ENCODE measurements around the gene BICDL1. TPM values are rescaled to one million over a fixed set of nuclear protein-coding genes. Genes with fewer than 3 reads are reported as not detected.

BICDL1 gene
- total RNA-seq, 1 experiment from 2014 or later, result 3.6 TPM

GRCh38 chr12:120055231-120056000 lies 66.4 kb downstream of the BICDL1 start:
- Histone ChIP-seq H3K4me3 (ENCODE audit: low read length) (no peak overlapping the region), H3K9me3 (ENCODE audit: low read length) (no peaks in the 10 kb centered on the region), H3K36me3 (ENCODE audit: low read depth, low read length) (no peaks in the 10 kb centered on the region), H3K9ac (ENCODE audit: low read length) (no peak overlapping the region), H3K4me1 (ENCODE audit: insufficient read depth, low read length) (no peaks in the 10 kb centered on the region), H4K20me1 (ENCODE audit: low read length) (no peaks in the 10 kb centered on the region), H3K27ac (ENCODE audit: low read length) (no peak overlapping the region), H3K4me2 (ENCODE audit: low read length) (no peak overlapping the region), H3K9me2 (replicated peaks; ENCODE audit: low read length) (no peaks in the 10 kb centered on the region), H2AFZ (ENCODE audit: low read length) (no peak overlapping the region), H3K27me3 (ENCODE audit: low read length) (no peaks in the 10 kb centered on the region), H3K79me2 (ENCODE audit: low read length) (no peaks in the 10 kb centered on the region), H3F3A (ENCODE audit: low read length, unreplicated experiment) (no peaks in the 10 kb centered on the region)
- peak; percentile 26 for DNase-seq
- CTCF ChIA-PET, result no interaction called here
- no TSS peak for BruUV-seq (replicated peaks)
- TF ChIP-seq EZH2 (IDR thresholded peaks at IDR 0.05; ENCODE audit: low read length, unreplicated experiment), result no peak
- no peak for TF ChIP-seq EZH2phosphoT487 (IDR thresholded peaks at IDR 0.05; ENCODE audit: borderline replicate concordance, low read length)
- TF ChIP-seq CTCF (conservative IDR thresholded peaks at IDR 0.05; ENCODE audit: low read depth, low read length), result no peak
- no peak for ATAC-seq
- intact Hi-C loops (cut with micrococcal nuclease), result no loop called here
- POLR2A ChIA-PET (ENCODE audit: unreplicated experiment), result no interaction called here

- no TSS peak for BruUV-seq (replicated peaks)
- no peak overlapping the region for H3K4me2 ChIP-seq (ENCODE audit: low read length)
- H3K9me2 ChIP-seq (replicated peaks; ENCODE audit: low read length), result no peaks in the 10 kb centered on the region
- ATAC-seq (no peak), DNase-seq (no peak)
- POLR2A ChIA-PET (ENCODE audit: unreplicated experiment), result no interaction called here
- no peak overlapping the region for H3K4me3 ChIP-seq (ENCODE audit: low read length)
- H3K9me3 ChIP-seq (ENCODE audit: low read length), result no peaks in the 10 kb centered on the region
- H3K27ac ChIP-seq (ENCODE audit: low read length), result no peak overlapping the region
- H4K20me1 ChIP-seq (ENCODE audit: low read length), result no peaks in the 10 kb centered on the region
- intact Hi-C loops (cut with micrococcal nuclease), result no loop called here
- no peak overlapping the region for H3K9ac ChIP-seq (ENCODE audit: low read length)
- TF ChIP-seq EZH2phosphoT487 (IDR thresholded peaks at IDR 0.05; ENCODE audit: borderline replicate concordance, low read length) (no peak), EZH2 (IDR thresholded peaks at IDR 0.05; ENCODE audit: low read length, unreplicated experiment) (no peak), CTCF (conservative IDR thresholded peaks at IDR 0.05; ENCODE audit: low read depth, low read length) (no peak)
- CTCF ChIA-PET, result interaction anchor here (0.6 kb wide), 1 partner anchor 18 kb away, joined by 16 read pairs; no protein-coding TSS in a partner anchor
- H3K27me3 ChIP-seq (ENCODE audit: low read length), result no peaks in the 10 kb centered on the region
- no peaks in the 10 kb centered on the region for H3K79me2 ChIP-seq (ENCODE audit: low read length)
- no peaks in the 10 kb centered on the region for H3K36me3 ChIP-seq (ENCODE audit: low read depth, low read length)
- no peaks in the 10 kb centered on the region for H3K4me1 ChIP-seq (ENCODE audit: insufficient read depth, low read length)
- no peak overlapping the region for H2AFZ ChIP-seq (ENCODE audit: low read length)
- no peaks in the 10 kb centered on the region for H3F3A ChIP-seq (ENCODE audit: low read length, unreplicated experiment)
Measured at GRCh38 chr12:120056739-120057138, 67.7 kb downstream of the BICDL1 start.

GRCh38 chr12:120060196-120060595 lies 71.2 kb downstream of the BICDL1 start:
- Histone ChIP-seq H3K4me3 (ENCODE audit: low read length) (no peak overlapping the region), H3K36me3 (ENCODE audit: low read depth, low read length) (no peaks in the 10 kb centered on the region), H3K9me3 (ENCODE audit: low read length) (no peaks in the 10 kb centered on the region), H4K20me1 (ENCODE audit: low read length) (no peaks in the 10 kb centered on the region), H3K9ac (ENCODE audit: low read length) (no peak overlapping the region), H2AFZ (ENCODE audit: low read length) (no peak overlapping the region), H3K27me3 (ENCODE audit: low read length) (no peaks in the 10 kb centered on the region), H3K9me2 (replicated peaks; ENCODE audit: low read length) (no peaks in the 10 kb centered on the region), H3F3A (ENCODE audit: low read length, unreplicated experiment) (no peaks in the 10 kb centered on the region), H3K79me2 (ENCODE audit: low read length) (no peaks in the 10 kb centered on the region), H3K4me1 (ENCODE audit: insufficient read depth, low read length) (no peaks in the 10 kb centered on the region), H3K27ac (ENCODE audit: low read length) (no peak overlapping the region), H3K4me2 (ENCODE audit: low read length) (no peak overlapping the region)
- ChIA-PET POLR2A (ENCODE audit: unreplicated experiment) (no interaction called here), CTCF (no interaction called here)
- DNase-seq (no peak), ATAC-seq (no peak)
- intact Hi-C loops (cut with micrococcal nuclease), result no loop called here
- TF ChIP-seq CTCF (conservative IDR thresholded peaks at IDR 0.05; ENCODE audit: low read depth, low read length), result no peak
- TF ChIP-seq EZH2 (IDR thresholded peaks at IDR 0.05; ENCODE audit: low read length, unreplicated experiment), result no peak
- TF ChIP-seq EZH2phosphoT487 (IDR thresholded peaks at IDR 0.05; ENCODE audit: borderline replicate concordance, low read length), result no peak
- BruUV-seq (replicated peaks), result no TSS peak

Data from PC-3 (cell line).